Type B pancreatic cell (in vitro differentiated cells): Measurements from ENCODE around the gene PDCL3. TPM values are rescaled to one million over a fixed set of nuclear protein-coding genes. Genes with fewer than 3 reads are reported as not detected.

Experiments
- DNase-seq: peaks from one replicate; pipeline ENCODE4 v3.0.0; 2021; ENCODE audit warnings: mixed read lengths; ENCODE audit not compliant: unreplicated experiment; ENCODE audit errors: extremely low spot score
- H3K27ac Mint-ChIP-seq: 2 replicates; pipeline ENCODE4 v1.8.0; 2021; ENCODE audit warnings: mild to moderate bottlenecking, mixed read lengths
- H3K27me3 Mint-ChIP-seq: 2 replicates; pipeline ENCODE4 v1.8.0; 2021; ENCODE audit warnings: mixed read lengths
- H3K36me3 Mint-ChIP-seq: 2 replicates; pipeline ENCODE4 v1.8.0; 2021; ENCODE audit warnings: mixed read lengths
- H3K4me1 Mint-ChIP-seq: one replicate; pipeline ENCODE4 v1.8.0; 2021; ENCODE audit warnings: mixed read lengths; ENCODE audit not compliant: unreplicated experiment
- H3K4me3 Mint-ChIP-seq: 2 replicates; pipeline ENCODE4 v1.8.0; 2021; ENCODE audit warnings: mild to moderate bottlenecking, mixed read lengths
- H3K9me3 Mint-ChIP-seq: 2 replicates; pipeline ENCODE4 v1.8.0; 2021; ENCODE audit warnings: mixed read lengths
- total RNA-seq: library from RNA; stranded (reverse); gene quantifications from 2 replicates; pipeline ENCODE4 v1.2.1, GENCODE V29; 2021; ENCODE audit warnings: low replicate concordance
- TF ChIP-seq, protein P1 (sequence below): fragments of 200-600 bp; sonication (generic); conservative IDR thresholded peaks from 2 replicates; pipeline ENCODE4 v1.5.0; 2021; ENCODE audit warnings: antibody characterized with exemption, mild to moderate bottlenecking

PDCL3 gene
- total RNA-seq, 1 donor from 2014 or later: 23.1 TPM

DNA sequence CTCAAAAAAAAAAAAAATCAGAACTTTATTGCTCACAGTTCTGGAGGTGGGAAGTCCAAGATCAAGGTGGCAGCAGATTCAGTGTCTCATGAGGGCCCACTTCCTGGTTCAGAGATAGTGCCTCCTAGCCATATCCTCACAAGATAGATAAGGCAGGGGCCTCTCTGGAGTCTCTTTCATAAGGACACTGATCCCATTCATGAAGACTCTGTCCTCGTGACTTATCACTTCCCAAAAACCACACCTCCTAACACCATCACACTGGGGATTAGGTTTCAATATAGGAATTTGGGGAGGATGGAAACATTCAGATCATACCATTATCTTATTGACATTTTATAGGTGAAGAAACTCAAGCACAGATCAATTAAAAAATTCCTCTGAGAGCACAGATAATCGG lies 61.1 kb downstream of the PDCL3 start:
- Mint-ChIP-seq H3K36me3 (no peaks in the 10 kb centered on the region), H3K4me3 (no peak overlapping the region), H3K27me3 (peaks cover 21% of the 10 kb centered on the region), H3K9me3 (no peaks in the 10 kb centered on the region), H3K4me1 (no peaks in the 10 kb centered on the region), H3K27ac (no peak overlapping the region)
- no peak for DNase-seq
- TF ChIP-seq, protein P1, sequence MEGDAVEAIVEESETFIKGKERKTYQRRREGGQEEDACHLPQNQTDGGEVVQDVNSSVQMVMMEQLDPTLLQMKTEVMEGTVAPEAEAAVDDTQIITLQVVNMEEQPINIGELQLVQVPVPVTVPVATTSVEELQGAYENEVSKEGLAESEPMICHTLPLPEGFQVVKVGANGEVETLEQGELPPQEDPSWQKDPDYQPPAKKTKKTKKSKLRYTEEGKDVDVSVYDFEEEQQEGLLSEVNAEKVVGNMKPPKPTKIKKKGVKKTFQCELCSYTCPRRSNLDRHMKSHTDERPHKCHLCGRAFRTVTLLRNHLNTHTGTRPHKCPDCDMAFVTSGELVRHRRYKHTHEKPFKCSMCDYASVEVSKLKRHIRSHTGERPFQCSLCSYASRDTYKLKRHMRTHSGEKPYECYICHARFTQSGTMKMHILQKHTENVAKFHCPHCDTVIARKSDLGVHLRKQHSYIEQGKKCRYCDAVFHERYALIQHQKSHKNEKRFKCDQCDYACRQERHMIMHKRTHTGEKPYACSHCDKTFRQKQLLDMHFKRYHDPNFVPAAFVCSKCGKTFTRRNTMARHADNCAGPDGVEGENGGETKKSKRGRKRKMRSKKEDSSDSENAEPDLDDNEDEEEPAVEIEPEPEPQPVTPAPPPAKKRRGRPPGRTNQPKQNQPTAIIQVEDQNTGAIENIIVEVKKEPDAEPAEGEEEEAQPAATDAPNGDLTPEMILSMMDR: no peak

DNA sequence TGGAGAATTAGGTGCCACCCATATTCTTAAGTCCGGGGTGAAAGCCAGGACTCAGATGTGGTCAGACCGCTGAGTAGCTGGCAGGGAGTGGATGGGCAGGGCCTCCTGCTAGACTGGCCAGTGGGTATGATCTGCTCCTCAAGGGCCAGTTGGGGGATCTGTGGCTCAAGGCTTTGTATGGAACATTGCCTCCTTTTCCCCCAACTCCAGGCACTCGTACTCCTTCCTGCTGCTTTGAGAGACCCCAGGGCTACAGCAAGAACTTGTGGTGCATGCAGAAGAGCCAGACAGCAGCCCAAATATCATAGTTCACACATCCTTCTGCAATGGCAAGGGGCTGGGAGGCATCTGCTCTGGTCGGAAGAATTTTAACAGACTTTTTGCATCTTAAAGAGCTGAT lies 61.7 kb downstream of the PDCL3 start:
- peaks cover 18% of the 10 kb centered on the region for H3K27me3 Mint-ChIP-seq
- H3K4me1 Mint-ChIP-seq: no peaks in the 10 kb centered on the region
- DNase-seq: no peak
- no peak overlapping the region for H3K27ac Mint-ChIP-seq
- no peaks in the 10 kb centered on the region for H3K36me3 Mint-ChIP-seq
- TF ChIP-seq, protein P1: no peak
- H3K9me3 Mint-ChIP-seq: no peaks in the 10 kb centered on the region
- no peak overlapping the region for H3K4me3 Mint-ChIP-seq

DNA sequence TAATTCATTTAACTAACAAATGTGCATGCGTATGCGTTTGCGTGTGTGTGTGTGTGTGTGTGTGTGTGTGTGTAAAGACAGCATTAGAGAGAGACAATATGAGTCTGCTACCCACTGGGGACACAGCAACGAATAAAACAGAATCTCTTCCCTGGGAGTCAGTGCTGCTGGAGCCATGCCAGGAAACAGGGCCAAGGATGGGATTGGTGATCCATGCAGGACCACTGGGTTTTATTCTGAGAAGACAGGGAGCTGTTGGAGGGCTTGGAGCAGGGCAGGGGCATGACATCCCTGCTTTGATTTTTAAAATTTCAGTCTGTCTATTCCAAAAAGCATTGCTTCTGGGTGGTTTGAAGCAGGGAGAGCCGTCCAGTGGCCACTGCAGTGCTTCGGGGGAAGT lies 62.9 kb downstream of the PDCL3 start:
- H3K27ac Mint-ChIP-seq: no peak overlapping the region
- DNase-seq: no peak
- H3K4me3 Mint-ChIP-seq: no peak overlapping the region
- TF ChIP-seq, protein P1: no peak
- H3K27me3 Mint-ChIP-seq: peaks cover 18% of the 10 kb centered on the region
- peaks cover 8% of the 10 kb centered on the region for H3K4me1 Mint-ChIP-seq
- H3K36me3 Mint-ChIP-seq: no peaks in the 10 kb centered on the region
- no peaks in the 10 kb centered on the region for H3K9me3 Mint-ChIP-seq

Other genes starting within 250 kb of the PDCL3 start
- gene LONRF2, start 240.5 kb upstream of the PDCL3 start, total RNA-seq: 4.5 and 8.9 TPM in 2 replicates
- 7.2 and 26.9 TPM in 2 replicates for gene CHST10, start 145.3 kb upstream of the PDCL3 start, total RNA-seq
- gene NMS, start 92.5 kb upstream of the PDCL3 start, total RNA-seq: not detected in 2 replicates